Measurements from ENCODE around the gene GRK5. TPM values are rescaled to one million over a fixed set of nuclear protein-coding genes. Genes with fewer than 3 reads are reported as not detected.

GRK5 gene
- total and polyA plus RNA-seq, 9 of the 15 experiments (the other 6 are each of a cell fraction or from before 2014, with no cell fraction given) = 0.46 to 0.83 (median 0.67) TPM; not detected in 2

- 0 out of 2 replicates have a peak, but pooled peaks have one; percentile 36 for TF ChIP-seq ZNF592 (IDR thresholded peaks at IDR 0.05)
- peak; percentile 59; the same call in 1 of the 2 replicates for TF ChIP-seq GATAD2B (IDR thresholded peaks at IDR 0.05; ENCODE audit: borderline replicate concordance)
- 0 out of 2 replicates have a peak, but pooled peaks have one; percentile 7 for TF ChIP-seq ZBTB33 (CRISPR knock-in tag; IDR thresholded peaks at IDR 0.05)
- no peak for TF ChIP-seq HIVEP1 (CRISPR knock-in tag; IDR thresholded peaks at IDR 0.05)
- 0 out of 2 replicates have a peak, but pooled peaks have one; percentile 56 for TF ChIP-seq TFAP4 (CRISPR knock-in tag; IDR thresholded peaks at IDR 0.05; ENCODE audit: borderline replicate concordance)
- 0 out of 2 replicates have a peak, but pooled peaks have one; percentile 14 for TF ChIP-seq CBFA2T2 (conservative IDR thresholded peaks at IDR 0.05)
- TF ChIP-seq GABPA (tag; conservative IDR thresholded peaks at IDR 0.05; ENCODE audit: low read depth) = peak; percentile 11; the same call in 1 of the 2 replicates
- TF ChIP-seq REST (IDR thresholded peaks at IDR 0.05; ENCODE audit: borderline replicate concordance) = no peak
- TF ChIP-seq REST (CRISPR knock-in tag; IDR thresholded peaks at IDR 0.05; ENCODE audit: low read depth) = peak; percentile 25; the same call in 1 of the 2 replicates
- no peak for TF ChIP-seq SNRNP70 (optimal IDR thresholded peaks at IDR 0.05; ENCODE audit: low read depth, low read length)
Measured at GRCh38 chr10:119165171-119166117, 41.9 kb upstream of the GRK5 start, which contains the start of gene SFXN4 (continued).

Data from K562 (cell line).